ENCODE data around the gene CHPF.

The CHPF gene

GRCh38 chr2:219492575-219492974 lies 51.0 kb downstream of the CHPF start:
- no peak for DNase-seq (ENCODE audit: extremely low spot score)
- TF ChIP-seq, protein P1, sequence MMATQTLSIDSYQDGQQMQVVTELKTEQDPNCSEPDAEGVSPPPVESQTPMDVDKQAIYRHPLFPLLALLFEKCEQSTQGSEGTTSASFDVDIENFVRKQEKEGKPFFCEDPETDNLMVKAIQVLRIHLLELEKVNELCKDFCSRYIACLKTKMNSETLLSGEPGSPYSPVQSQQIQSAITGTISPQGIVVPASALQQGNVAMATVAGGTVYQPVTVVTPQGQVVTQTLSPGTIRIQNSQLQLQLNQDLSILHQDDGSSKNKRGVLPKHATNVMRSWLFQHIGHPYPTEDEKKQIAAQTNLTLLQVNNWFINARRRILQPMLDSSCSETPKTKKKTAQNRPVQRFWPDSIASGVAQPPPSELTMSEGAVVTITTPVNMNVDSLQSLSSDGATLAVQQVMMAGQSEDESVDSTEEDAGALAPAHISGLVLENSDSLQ (IDR thresholded peaks at IDR 0.05), result no peak
- TF ChIP-seq SP1 (IDR thresholded peaks at IDR 0.05), result no peak
- TF ChIP-seq FOXA1 (IDR thresholded peaks at IDR 0.05), result no peak
- TF ChIP-seq HDGF (IDR thresholded peaks at IDR 0.05; ENCODE audit: borderline replicate concordance), result no peak
- TF ChIP-seq ELF4 (IDR thresholded peaks at IDR 0.05), result no peak
- TF ChIP-seq FOXM1 (IDR thresholded peaks at IDR 0.05; ENCODE audit: borderline replicate concordance), result no peak
- TF ChIP-seq ARNT (IDR thresholded peaks at IDR 0.05), result no peak
- TF ChIP-seq LEF1 (IDR thresholded peaks at IDR 0.05; ENCODE audit: borderline replicate concordance), result no peak
- no peak for TF ChIP-seq FOXK2 (IDR thresholded peaks at IDR 0.05)
- no peak for TF ChIP-seq BHLHE40 (IDR thresholded peaks at IDR 0.05; ENCODE audit: borderline replicate concordance)
- no peak for TF ChIP-seq L3MBTL2 (conservative IDR thresholded peaks at IDR 0.05)
- CTCF ChIA-PET, result interaction anchor here (0.6 to 1.5 kb wide), 4 partner anchors 10 to 152 kb away, joined by 3 to 4 read pairs (median 3); no protein-coding TSS in a partner anchor
- POLR2A ChIA-PET, result no interaction called here

DNA sequence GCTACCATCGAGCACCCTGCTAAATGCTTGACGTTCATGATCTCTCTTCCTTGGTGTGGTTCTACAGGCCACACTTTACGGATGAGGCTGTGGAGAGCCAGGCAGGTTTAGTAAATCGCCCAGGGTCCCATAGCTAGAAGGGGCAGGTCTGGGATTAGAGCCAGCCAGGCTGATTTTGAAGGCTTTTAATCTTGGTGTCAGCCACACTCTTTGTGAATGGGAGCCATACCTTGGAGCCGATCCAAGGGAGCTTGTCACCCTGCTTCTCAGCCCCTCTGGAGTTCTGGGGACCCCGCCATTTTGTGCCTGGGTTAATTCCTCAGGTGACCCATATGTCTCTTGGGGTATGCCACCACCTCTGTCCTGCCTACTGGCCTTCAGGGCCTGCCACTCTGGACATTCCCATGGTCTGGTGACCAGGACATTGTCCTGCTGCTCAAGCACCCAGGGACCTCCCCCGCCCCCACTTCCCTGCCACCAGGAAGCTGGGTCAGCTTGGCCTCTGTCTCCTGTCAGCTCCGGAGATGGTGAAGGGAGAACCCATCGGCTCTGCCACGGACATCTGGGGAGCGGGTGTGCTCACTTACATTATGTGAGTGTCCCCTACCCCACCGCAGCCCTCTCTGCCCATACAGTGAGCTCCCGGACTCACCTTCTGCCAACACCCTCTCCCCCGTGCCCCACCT lies 52.2 kb downstream of the CHPF start:
- ChIA-PET POLR2A (no interaction called here), CTCF (interaction anchor here (0.7 to 1.5 kb wide), 3 partner anchors 18 to 50 kb away, joined by 3 to 4 read pairs (median 3); no protein-coding TSS in a partner anchor)
- TF ChIP-seq HDGF (IDR thresholded peaks at IDR 0.05; ENCODE audit: borderline replicate concordance) (no peak), FOXA1 (IDR thresholded peaks at IDR 0.05) (no peak), SUZ12 (IDR thresholded peaks at IDR 0.05) (no peak), ARNT (IDR thresholded peaks at IDR 0.05) (no peak), CTBP1 (IDR thresholded peaks at IDR 0.05; ENCODE audit: borderline replicate concordance) (no peak), L3MBTL2 (conservative IDR thresholded peaks at IDR 0.05) (no peak), ZNF384 (IDR thresholded peaks at IDR 0.05) (no peak), ELF4 (IDR thresholded peaks at IDR 0.05) (no peak), FOXK2 (IDR thresholded peaks at IDR 0.05) (no peak), SP1 (IDR thresholded peaks at IDR 0.05) (no peak), BHLHE40 (IDR thresholded peaks at IDR 0.05; ENCODE audit: borderline replicate concordance) (no peak), FOXM1 (IDR thresholded peaks at IDR 0.05; ENCODE audit: borderline replicate concordance) (no peak), LEF1 (IDR thresholded peaks at IDR 0.05; ENCODE audit: borderline replicate concordance) (no peak), TARDBP (IDR thresholded peaks at IDR 0.05) (no peak), NFRKB (IDR thresholded peaks at IDR 0.05) (no peak)
- TF ChIP-seq, protein P1 (IDR thresholded peaks at IDR 0.05), result no peak
- DNase-seq (ENCODE audit: extremely low spot score), result no peak

DNA sequence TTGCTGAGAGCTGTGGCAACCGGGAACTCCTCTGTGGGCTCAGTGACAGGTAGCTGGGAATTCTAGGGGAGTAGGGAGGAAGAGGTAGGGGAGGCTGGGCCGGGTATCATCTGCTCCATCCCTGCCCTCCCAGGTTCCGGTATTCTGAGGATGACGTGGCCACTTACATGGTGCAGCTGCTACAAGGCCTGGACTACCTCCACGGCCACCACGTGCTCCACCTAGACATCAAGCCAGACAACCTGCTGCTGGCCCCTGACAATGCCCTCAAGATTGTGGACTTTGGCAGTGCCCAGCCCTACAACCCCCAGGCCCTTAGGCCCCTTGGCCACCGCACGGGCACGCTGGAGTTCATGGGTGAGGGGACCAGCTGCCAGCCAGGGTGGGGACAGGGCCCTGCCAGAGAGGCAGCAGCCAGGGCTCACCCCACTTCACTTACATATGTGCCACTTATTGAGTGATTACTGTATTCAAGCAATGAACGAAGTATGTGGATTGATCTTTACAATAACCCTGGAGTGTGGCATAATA lies 52.9 kb downstream of the CHPF start:
- ChIA-PET POLR2A (no interaction called here), CTCF (interaction anchor here (1.0 to 1.5 kb wide), 2 partner anchors 19 to 50 kb away, joined by 3 to 4 read pairs; no protein-coding TSS in a partner anchor)

DNA sequence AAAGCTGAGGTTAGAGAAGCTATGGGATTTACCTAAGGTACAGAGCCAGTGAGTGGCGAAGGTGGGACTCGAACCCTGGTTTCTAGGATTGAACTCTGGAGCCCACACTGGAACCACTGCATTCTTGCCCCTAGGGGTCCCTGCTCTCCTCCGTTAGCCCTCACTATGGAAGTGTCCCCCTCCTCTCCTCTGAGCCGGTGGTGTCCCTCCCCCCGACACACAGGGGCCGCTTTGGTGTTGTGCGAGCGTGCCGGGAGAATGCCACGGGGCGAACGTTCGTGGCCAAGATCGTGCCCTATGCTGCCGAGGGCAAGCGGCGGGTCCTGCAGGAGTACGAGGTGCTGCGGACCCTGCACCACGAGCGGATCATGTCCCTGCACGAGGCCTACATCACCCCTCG lies 53.4 kb downstream of the CHPF start:
- ChIA-PET CTCF (no interaction called here), POLR2A (no interaction called here)
- TF ChIP-seq BHLHE40 (IDR thresholded peaks at IDR 0.05; ENCODE audit: borderline replicate concordance) (no peak), FOXA1 (IDR thresholded peaks at IDR 0.05) (no peak), ARNT (IDR thresholded peaks at IDR 0.05) (no peak), HDGF (IDR thresholded peaks at IDR 0.05; ENCODE audit: borderline replicate concordance) (no peak), LEF1 (IDR thresholded peaks at IDR 0.05; ENCODE audit: borderline replicate concordance) (no peak)
- TF ChIP-seq, protein P1 (IDR thresholded peaks at IDR 0.05), result no peak
- no peak for DNase-seq (ENCODE audit: extremely low spot score)

More for the DNA sequence above, 52.9 kb downstream of the CHPF start:
- TF ChIP-seq ARNT (IDR thresholded peaks at IDR 0.05), result no peak
- no peak for TF ChIP-seq FOXK2 (IDR thresholded peaks at IDR 0.05)
- no peak for TF ChIP-seq SUZ12 (IDR thresholded peaks at IDR 0.05)
- DNase-seq (ENCODE audit: extremely low spot score), result no peak

GRCh38 chr2:219489315-219489714 lies 54.3 kb downstream of the CHPF start:
- CTCF ChIA-PET, result no interaction called here
- TF ChIP-seq, protein P1 (IDR thresholded peaks at IDR 0.05), result no peak
- TF ChIP-seq FOXA1 (IDR thresholded peaks at IDR 0.05) (no peak), CTBP1 (IDR thresholded peaks at IDR 0.05; ENCODE audit: borderline replicate concordance) (no peak), ARNT (IDR thresholded peaks at IDR 0.05) (no peak), FOXK2 (IDR thresholded peaks at IDR 0.05) (no peak), SUZ12 (IDR thresholded peaks at IDR 0.05) (no peak), HDGF (IDR thresholded peaks at IDR 0.05; ENCODE audit: borderline replicate concordance) (no peak), SP1 (IDR thresholded peaks at IDR 0.05) (no peak), LEF1 (IDR thresholded peaks at IDR 0.05; ENCODE audit: borderline replicate concordance) (no peak), TARDBP (IDR thresholded peaks at IDR 0.05) (no peak), FOXM1 (IDR thresholded peaks at IDR 0.05; ENCODE audit: borderline replicate concordance) (no peak), NFRKB (IDR thresholded peaks at IDR 0.05) (no peak), ELF4 (IDR thresholded peaks at IDR 0.05) (no peak), ZNF384 (IDR thresholded peaks at IDR 0.05) (no peak), BHLHE40 (IDR thresholded peaks at IDR 0.05; ENCODE audit: borderline replicate concordance) (no peak), L3MBTL2 (conservative IDR thresholded peaks at IDR 0.05) (no peak)
- POLR2A ChIA-PET, result interaction anchor here (0.5 to 1.4 kb wide), 2 partner anchors 9 to 97 kb away, joined by 5 read pairs; partner anchors contain the start of gene GMPPA
- DNase-seq (ENCODE audit: extremely low spot score), result no peak
